ENCODE results near the gene MGAT1. TPM values are rescaled to one million over a fixed set of nuclear protein-coding genes. Genes with fewer than 3 reads are reported as not detected.
A peak's percentile ranks its signal among the peaks of the same experiment; 100 is the strongest.

MGAT1 gene
- total RNA-seq, 1 experiment from 2014 or later, result 28.6 TPM

DNA sequence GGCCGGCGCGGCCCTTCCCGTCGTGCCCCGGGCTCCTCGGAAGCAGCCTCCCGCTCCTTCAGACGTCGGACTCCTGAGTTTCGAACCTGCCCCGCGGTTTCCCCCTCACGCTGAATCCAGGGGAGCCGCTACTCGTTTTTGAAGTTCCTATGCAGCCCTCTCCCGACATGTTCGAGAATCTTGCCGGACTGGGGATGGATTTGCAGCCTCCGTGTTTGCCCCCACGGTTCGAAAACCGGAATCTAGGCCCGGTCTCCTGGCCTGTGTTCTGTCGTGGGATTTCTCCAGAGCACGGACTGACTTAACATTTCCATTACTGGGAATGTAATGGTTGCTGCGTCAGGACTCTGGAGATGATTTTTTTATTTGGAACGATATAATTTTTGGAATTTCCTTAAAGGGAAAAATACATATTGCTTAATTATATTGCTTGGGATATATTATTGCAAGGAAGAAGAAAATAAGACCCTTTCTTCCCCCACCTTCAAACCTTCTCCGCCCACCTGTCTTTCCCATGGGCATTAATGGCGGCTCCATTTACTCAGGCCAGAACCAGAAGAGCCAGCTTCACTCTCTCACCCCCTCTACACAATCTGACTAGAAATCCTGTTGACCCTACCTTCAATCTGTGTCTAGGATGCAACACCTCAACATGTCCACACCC, 8.5 kb upstream of the MGAT1 start:
- Histone ChIP-seq H3K36me3 (ENCODE audit: insufficient read depth, low read length) (no peaks in the 10 kb centered on the region), H2AFZ (ENCODE audit: low read length) (peak overlapping the region; percentile 98), H3K79me2 (ENCODE audit: low read length) (peaks cover 18% of the 10 kb centered on the region), H3K4me3 (ENCODE audit: low read length) (peak overlapping the region; percentile 93), H3K9me2 (replicated peaks; ENCODE audit: insufficient read depth, low read length) (no peaks in the 10 kb centered on the region), H4K20me1 (ENCODE audit: insufficient read depth, low read depth, low read length) (peaks cover 5% of the 10 kb centered on the region; the same call in 1 of the 2 replicates), H3K4me2 (ENCODE audit: low read depth, low read length, poor library complexity, severe bottlenecking) (peak overlapping the region; percentile 100), H3K9ac (ENCODE audit: low read length) (peak overlapping the region; percentile 97), H3K27ac (ENCODE audit: low read length) (peak overlapping the region; percentile 89), H3K4me1 (ENCODE audit: low read length) (peaks cover 48% of the 10 kb centered on the region), H3K27me3 (ENCODE audit: low read length) (no peaks in the 10 kb centered on the region), H3K9me3 (ENCODE audit: low read length) (no peaks in the 10 kb centered on the region)
- DNase-seq, result peak; percentile 83

DNA sequence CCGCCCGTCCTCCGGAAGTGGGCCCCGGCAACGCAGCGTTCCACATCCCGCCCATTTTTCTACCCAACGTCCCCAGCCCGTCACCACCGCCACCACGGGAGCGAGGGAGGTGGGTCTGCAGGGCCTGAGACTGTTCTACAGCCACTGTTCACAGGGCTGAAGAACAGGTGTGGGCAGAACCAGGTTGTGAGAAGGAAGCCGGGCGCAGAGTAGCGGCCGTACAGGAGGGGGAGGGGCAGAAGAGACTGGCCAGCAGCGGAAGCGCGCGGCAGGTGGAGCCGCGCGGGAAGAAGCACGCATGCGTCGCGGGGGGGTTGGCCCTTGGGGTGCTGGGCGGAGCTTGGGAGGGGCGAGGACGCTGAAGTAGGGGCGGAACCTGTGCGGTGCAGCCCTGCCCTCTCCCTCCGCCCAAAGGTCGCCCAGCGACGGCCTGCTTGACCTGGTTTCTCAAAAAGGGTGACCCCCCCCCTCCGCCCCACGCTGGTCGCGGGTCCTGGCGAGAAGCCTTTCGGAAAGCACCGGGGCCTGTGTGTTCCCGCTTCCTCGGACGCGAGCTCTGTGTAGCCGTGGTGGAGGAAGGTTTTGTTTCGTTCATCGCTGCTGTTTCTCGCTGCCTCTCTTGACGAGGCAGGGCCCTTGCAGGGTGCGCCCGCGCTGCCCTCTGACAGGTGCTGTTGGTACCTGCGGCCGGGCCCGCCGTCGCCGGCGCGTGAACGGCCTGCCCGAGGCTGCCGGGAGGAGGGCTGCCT, 7.8 kb upstream of the MGAT1 start:
- H3K4me3 ChIP-seq (ENCODE audit: low read length), result peak overlapping the region; percentile 93
- no peaks in the 10 kb centered on the region for H3K36me3 ChIP-seq (ENCODE audit: insufficient read depth, low read length)
- peaks cover 18% of the 10 kb centered on the region for H3K79me2 ChIP-seq (ENCODE audit: low read length)
- H2AFZ ChIP-seq (ENCODE audit: low read length), result peak overlapping the region; percentile 98; the same call in 1 of the 2 replicates
- no peaks in the 10 kb centered on the region for H3K9me2 ChIP-seq (replicated peaks; ENCODE audit: insufficient read depth, low read length)
- H3K9me3 ChIP-seq (ENCODE audit: low read length), result no peaks in the 10 kb centered on the region
- H3K27me3 ChIP-seq (ENCODE audit: low read length), result no peaks in the 10 kb centered on the region
- peaks cover 5% of the 10 kb centered on the region; the same call in 1 of the 2 replicates for H4K20me1 ChIP-seq (ENCODE audit: insufficient read depth, low read depth, low read length)
- peaks cover 47% of the 10 kb centered on the region for H3K4me1 ChIP-seq (ENCODE audit: low read length)
- peak overlapping the region; percentile 97 for H3K9ac ChIP-seq (ENCODE audit: low read length)
- H3K4me2 ChIP-seq (ENCODE audit: low read depth, low read length, poor library complexity, severe bottlenecking), result peak overlapping the region; percentile 100
- peak overlapping the region; percentile 89 for H3K27ac ChIP-seq (ENCODE audit: low read length)
- DNase-seq, result peak; percentile 98

- no peaks in the 10 kb centered on the region for H3K9me2 ChIP-seq (replicated peaks; ENCODE audit: insufficient read depth, low read length)
- peaks cover 53% of the 10 kb centered on the region for H3K4me1 ChIP-seq (ENCODE audit: low read length)
- H3K36me3 ChIP-seq (ENCODE audit: insufficient read depth, low read length), result no peaks in the 10 kb centered on the region
- H3K27ac ChIP-seq (ENCODE audit: low read length), result peak overlapping the region; percentile 89
- H3K9ac ChIP-seq (ENCODE audit: low read length), result peak overlapping the region; percentile 97
- peak overlapping the region; percentile 93 for H3K4me3 ChIP-seq (ENCODE audit: low read length)
- no peaks in the 10 kb centered on the region for H3K27me3 ChIP-seq (ENCODE audit: low read length)
- H3K79me2 ChIP-seq (ENCODE audit: low read length), result peaks cover 18% of the 10 kb centered on the region
- DNase-seq, result peak; percentile 96
- peak overlapping the region; percentile 100 for H3K4me2 ChIP-seq (ENCODE audit: low read depth, low read length, poor library complexity, severe bottlenecking)
- H3K9me3 ChIP-seq (ENCODE audit: low read length), result no peaks in the 10 kb centered on the region
- H4K20me1 ChIP-seq (ENCODE audit: insufficient read depth, low read depth, low read length), result peaks cover 5% of the 10 kb centered on the region; the same call in 1 of the 2 replicates
- peak overlapping the region; percentile 95; the same call in 1 of the 2 replicates for H2AFZ ChIP-seq (ENCODE audit: low read length)
These were observed 7.0 kb upstream of the MGAT1 start for GRCh38 chr5:180809403-180810209.

DNA sequence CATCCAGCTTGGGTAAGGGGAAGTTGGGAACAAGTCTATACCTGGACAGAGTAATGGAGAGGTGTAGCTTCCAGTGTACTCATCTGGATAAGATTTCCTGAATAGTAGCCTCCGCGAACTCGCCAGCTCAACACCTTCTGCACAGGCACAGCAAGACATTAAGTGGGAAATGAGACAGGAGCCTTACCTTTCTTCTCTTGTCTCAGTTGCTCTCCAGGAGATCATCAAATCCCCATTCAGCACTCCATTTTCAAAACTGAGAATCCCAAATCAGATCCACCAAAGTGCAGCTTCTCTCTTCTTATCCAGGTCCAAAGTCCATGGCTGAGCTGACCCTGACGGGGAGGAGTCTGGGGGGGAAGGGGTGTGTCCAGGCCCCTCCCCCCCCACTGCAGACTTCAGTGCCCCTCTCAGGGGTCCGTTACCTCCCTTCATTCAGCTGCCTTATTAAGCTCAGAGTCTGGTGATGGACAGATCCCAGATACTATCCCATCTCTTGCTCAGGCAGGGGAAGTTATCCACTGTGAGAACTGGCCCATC, 5.9 kb upstream of the MGAT1 start:
- Histone ChIP-seq H3K27ac (ENCODE audit: low read length) (no peak overlapping the region), H3K79me2 (ENCODE audit: low read length) (peaks cover 18% of the 10 kb centered on the region), H3K9ac (ENCODE audit: low read length) (peak overlapping the region; percentile 97), H3K9me3 (ENCODE audit: low read length) (no peaks in the 10 kb centered on the region), H3K27me3 (ENCODE audit: low read length) (no peaks in the 10 kb centered on the region), H3K9me2 (replicated peaks; ENCODE audit: insufficient read depth, low read length) (no peaks in the 10 kb centered on the region), H3K4me1 (ENCODE audit: low read length) (peaks cover 64% of the 10 kb centered on the region), H2AFZ (ENCODE audit: low read length) (no peak overlapping the region), H3K4me2 (ENCODE audit: low read depth, low read length, poor library complexity, severe bottlenecking) (peak overlapping the region; percentile 100), H3K36me3 (ENCODE audit: insufficient read depth, low read length) (no peaks in the 10 kb centered on the region), H4K20me1 (ENCODE audit: insufficient read depth, low read depth, low read length) (peaks cover 5% of the 10 kb centered on the region; the same call in 1 of the 2 replicates), H3K4me3 (ENCODE audit: low read length) (peak overlapping the region; percentile 93)
- no peak for DNase-seq

DNA sequence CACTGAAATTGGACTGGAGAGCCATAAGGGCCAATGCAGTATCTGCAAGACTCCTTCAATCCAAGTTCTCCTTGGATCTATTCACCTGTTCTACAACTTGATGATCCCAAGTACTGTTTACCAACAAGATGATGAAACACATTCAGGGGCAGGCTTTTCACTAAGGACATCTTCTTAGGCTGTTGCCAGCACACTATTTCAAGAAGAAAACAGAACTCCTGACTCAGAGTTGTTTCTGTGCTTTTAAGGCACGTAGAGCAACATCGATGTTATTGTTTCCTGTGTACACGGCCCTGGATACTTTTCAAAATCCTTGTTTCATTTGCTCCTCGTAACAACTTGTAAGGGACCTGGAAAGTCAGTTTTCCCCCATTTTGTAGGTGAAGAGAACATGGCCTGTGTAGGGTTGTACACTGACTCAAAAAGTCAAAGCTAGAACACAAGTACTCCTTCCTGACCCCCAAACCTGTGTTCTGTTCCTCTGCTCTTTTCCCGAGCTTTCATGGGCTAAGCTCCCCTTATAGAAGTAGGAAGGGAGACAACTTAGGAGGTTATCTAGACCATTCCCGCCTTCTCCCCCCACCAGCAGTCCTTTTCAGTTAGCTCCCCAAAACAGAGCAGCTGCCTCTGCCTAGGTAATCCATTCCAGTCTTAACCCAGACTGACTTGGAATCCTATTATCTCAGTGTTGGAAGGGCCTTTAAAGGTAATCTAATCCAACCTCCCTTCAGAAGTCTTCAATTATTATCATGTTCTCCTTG, 5.2 kb upstream of the MGAT1 start:
- DNase-seq, result no peak
- H2AFZ ChIP-seq (ENCODE audit: low read length), result no peak overlapping the region
- H3K4me1 ChIP-seq (ENCODE audit: low read length), result peaks cover 71% of the 10 kb centered on the region
- H3K9me3 ChIP-seq (ENCODE audit: low read length), result no peaks in the 10 kb centered on the region
- H3K27me3 ChIP-seq (ENCODE audit: low read length), result no peaks in the 10 kb centered on the region
- peaks cover 5% of the 10 kb centered on the region; the same call in 1 of the 2 replicates for H4K20me1 ChIP-seq (ENCODE audit: insufficient read depth, low read depth, low read length)
- peak overlapping the region; percentile 97 for H3K9ac ChIP-seq (ENCODE audit: low read length)
- H3K9me2 ChIP-seq (replicated peaks; ENCODE audit: insufficient read depth, low read length), result no peaks in the 10 kb centered on the region
- no peak overlapping the region for H3K27ac ChIP-seq (ENCODE audit: low read length)
- H3K4me2 ChIP-seq (ENCODE audit: low read depth, low read length, poor library complexity, severe bottlenecking), result peak overlapping the region; percentile 100
- peak overlapping the region; percentile 93; the same call in 1 of the 2 replicates for H3K4me3 ChIP-seq (ENCODE audit: low read length)
- peaks cover 18% of the 10 kb centered on the region for H3K79me2 ChIP-seq (ENCODE audit: low read length)
- H3K36me3 ChIP-seq (ENCODE audit: insufficient read depth, low read length), result no peaks in the 10 kb centered on the region

GRCh38 chr5:180807046-180807445, 4.4 kb upstream of the MGAT1 start:
- H3K27me3 ChIP-seq (ENCODE audit: low read length), result no peaks in the 10 kb centered on the region

GRCh38 chr5:180806351-180807011, 3.9 kb upstream of the MGAT1 start:
- Histone ChIP-seq H3K4me3 (ENCODE audit: low read length) (peak overlapping the region; percentile 23; the same call in 1 of the 2 replicates), H3K4me2 (ENCODE audit: low read depth, low read length, poor library complexity, severe bottlenecking) (peak overlapping the region; percentile 100), H3K4me1 (ENCODE audit: low read length) (peaks cover 75% of the 10 kb centered on the region), H2AFZ (ENCODE audit: low read length) (no peak overlapping the region), H4K20me1 (ENCODE audit: insufficient read depth, low read depth, low read length) (peaks cover 5% of the 10 kb centered on the region; the same call in 1 of the 2 replicates), H3K9me3 (ENCODE audit: low read length) (no peaks in the 10 kb centered on the region), H3K27ac (ENCODE audit: low read length) (no peak overlapping the region), H3K9me2 (replicated peaks; ENCODE audit: insufficient read depth, low read length) (no peaks in the 10 kb centered on the region), H3K36me3 (ENCODE audit: insufficient read depth, low read length) (no peaks in the 10 kb centered on the region), H3K79me2 (ENCODE audit: low read length) (peaks cover 24% of the 10 kb centered on the region), H3K27me3 (ENCODE audit: low read length) (no peaks in the 10 kb centered on the region), H3K9ac (ENCODE audit: low read length) (peak overlapping the region; percentile 97)
- DNase-seq, result no peak

More at GRCh38 chr5:180807046-180807445, 4.4 kb upstream of the MGAT1 start:
- Histone ChIP-seq H3K4me1 (ENCODE audit: low read length) (peaks cover 72% of the 10 kb centered on the region), H3K9me2 (replicated peaks; ENCODE audit: insufficient read depth, low read length) (no peaks in the 10 kb centered on the region), H4K20me1 (ENCODE audit: insufficient read depth, low read depth, low read length) (peaks cover 5% of the 10 kb centered on the region; the same call in 1 of the 2 replicates), H3K79me2 (ENCODE audit: low read length) (peaks cover 19% of the 10 kb centered on the region), H2AFZ (ENCODE audit: low read length) (no peak overlapping the region), H3K9ac (ENCODE audit: low read length) (peak overlapping the region; percentile 97), H3K4me3 (ENCODE audit: low read length) (peak overlapping the region; percentile 23; the same call in 1 of the 2 replicates), H3K4me2 (ENCODE audit: low read depth, low read length, poor library complexity, severe bottlenecking) (peak overlapping the region; percentile 100), H3K27ac (ENCODE audit: low read length) (no peak overlapping the region), H3K9me3 (ENCODE audit: low read length) (no peaks in the 10 kb centered on the region), H3K36me3 (ENCODE audit: insufficient read depth, low read length) (no peaks in the 10 kb centered on the region)
- no peak for DNase-seq
